Kidney epithelial cell (primary cell): ENCODE results near the gene KRT28. TPM values are rescaled to one million over a fixed set of nuclear protein-coding genes. Genes with fewer than 3 reads are reported as not detected.
A peak's percentile ranks its signal among the peaks of the same experiment; 100 is the strongest.

Source experiments
- DNase-seq: peaks from one replicate; pipeline ENCODE4 v3.0.0-alpha.2; 2010; ENCODE audit warnings: low read depth
- H3K27me3 ChIP-seq: 2 replicates; pipeline ENCODE4 v1.6.0; 2011; ENCODE audit warnings: low read length; ENCODE audit not compliant: control insufficient read depth, insufficient read depth
- H3K36me3 ChIP-seq: 2 replicates; pipeline ENCODE4 v1.5.1; 2011; ENCODE audit warnings: low read length; ENCODE audit not compliant: control insufficient read depth, insufficient read depth
- H3K4me3 ChIP-seq: 2 replicates; pipeline ENCODE4 v1.5.1; 2011; ENCODE audit warnings: low read depth, mild to moderate bottlenecking, control low read depth, low read length
- total RNA-seq: library from RNA; depleted of rRNA; stranded (reverse); fragments of >200 nt; gene quantifications from 2 replicates; pipeline ENCODE4 v1.2.3, GENCODE V29; 2015
- TF ChIP-seq, protein P1 (sequence below): IDR thresholded peaks from 2 replicates; pipeline ENCODE4 v1.5.1; 2011; ENCODE audit warnings: mild to moderate bottlenecking, moderate library complexity, low read length, control low read depth, inconsistent platforms; ENCODE audit not compliant: insufficient read depth, poor library complexity, severe bottlenecking

KRT28 gene
- total RNA-seq, 1 donor from 2014 or later: not detected

DNA sequence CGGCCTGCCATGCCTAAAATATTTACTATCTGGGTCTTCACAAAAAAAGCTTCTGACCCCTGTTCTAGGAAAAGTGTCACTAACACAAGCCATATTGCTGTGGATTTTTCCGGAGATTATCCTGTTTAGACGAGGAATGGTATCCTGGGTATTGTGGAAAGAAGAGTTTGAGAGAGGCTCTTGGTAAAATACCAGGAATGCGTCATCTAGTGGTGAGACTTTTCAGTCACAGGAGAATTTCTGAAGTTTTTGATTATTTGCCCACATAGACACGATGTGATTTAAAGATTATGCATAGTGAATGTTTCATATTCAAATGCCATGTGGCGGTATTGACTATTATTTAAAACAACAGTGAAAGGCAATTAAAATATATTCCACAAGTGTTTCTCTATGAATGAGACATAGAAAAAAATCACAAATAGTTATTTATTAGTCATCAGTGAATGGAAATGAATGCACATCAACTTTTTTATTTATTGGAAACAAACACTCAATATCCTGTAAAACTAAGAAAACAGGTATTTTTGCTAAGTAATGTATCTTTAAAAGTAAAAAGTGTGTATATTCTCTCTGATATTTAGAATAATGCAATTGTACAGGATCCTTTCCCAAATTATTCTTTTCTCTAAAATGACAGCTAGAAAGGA lies 7.8 kb downstream of the KRT28 start:
- H3K27me3 ChIP-seq: no peaks in the 10 kb centered on the region
- no peak overlapping the region for H3K4me3 ChIP-seq
- DNase-seq: peak; percentile 9
- TF ChIP-seq, protein P1, sequence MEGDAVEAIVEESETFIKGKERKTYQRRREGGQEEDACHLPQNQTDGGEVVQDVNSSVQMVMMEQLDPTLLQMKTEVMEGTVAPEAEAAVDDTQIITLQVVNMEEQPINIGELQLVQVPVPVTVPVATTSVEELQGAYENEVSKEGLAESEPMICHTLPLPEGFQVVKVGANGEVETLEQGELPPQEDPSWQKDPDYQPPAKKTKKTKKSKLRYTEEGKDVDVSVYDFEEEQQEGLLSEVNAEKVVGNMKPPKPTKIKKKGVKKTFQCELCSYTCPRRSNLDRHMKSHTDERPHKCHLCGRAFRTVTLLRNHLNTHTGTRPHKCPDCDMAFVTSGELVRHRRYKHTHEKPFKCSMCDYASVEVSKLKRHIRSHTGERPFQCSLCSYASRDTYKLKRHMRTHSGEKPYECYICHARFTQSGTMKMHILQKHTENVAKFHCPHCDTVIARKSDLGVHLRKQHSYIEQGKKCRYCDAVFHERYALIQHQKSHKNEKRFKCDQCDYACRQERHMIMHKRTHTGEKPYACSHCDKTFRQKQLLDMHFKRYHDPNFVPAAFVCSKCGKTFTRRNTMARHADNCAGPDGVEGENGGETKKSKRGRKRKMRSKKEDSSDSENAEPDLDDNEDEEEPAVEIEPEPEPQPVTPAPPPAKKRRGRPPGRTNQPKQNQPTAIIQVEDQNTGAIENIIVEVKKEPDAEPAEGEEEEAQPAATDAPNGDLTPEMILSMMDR: peak; percentile 83
- H3K36me3 ChIP-seq: no peaks in the 10 kb centered on the region

GRCh38 chr17:40791111-40791510 lies 8.6 kb downstream of the KRT28 start:
- no peak overlapping the region for H3K4me3 ChIP-seq
- TF ChIP-seq, protein P1: no peak
- H3K36me3 ChIP-seq: no peaks in the 10 kb centered on the region
- no peaks in the 10 kb centered on the region for H3K27me3 ChIP-seq
- no peak for DNase-seq

GRCh38 chr17:40782450-40782849 lies 17.3 kb downstream of the KRT28 start, which contains the start of gene KRT27:
Gene KRT27, minus strand, starts transcription at chr17:40782550. Its CDS starts 57 bp downstream, at chr17:40782493.
- no peaks in the 10 kb centered on the region for H3K27me3 ChIP-seq
- TF ChIP-seq, protein P1: no peak
- no peak within 1 kb of the TSS for H3K4me3 ChIP-seq
- no peaks in the 10 kb centered on the region for H3K36me3 ChIP-seq
- DNase-seq: no peak

- Histone ChIP-seq H3K4me3 (no peak overlapping the region), H3K36me3 (no peaks in the 10 kb centered on the region), H3K27me3 (no peaks in the 10 kb centered on the region)
- no peak for DNase-seq
- TF ChIP-seq, protein P1: no peak
Observed at GRCh38 chr17:40779181-40779909, 20.4 kb downstream of the KRT28 start.

- Histone ChIP-seq H3K27me3 (no peaks in the 10 kb centered on the region), H3K36me3 (no peaks in the 10 kb centered on the region), H3K4me3 (no peak overlapping the region)
- no peak for DNase-seq
- TF ChIP-seq, protein P1: no peak
Observed at GRCh38 chr17:40778461-40778860, 21.3 kb downstream of the KRT28 start.
